ENCODE data around the gene NUB1.

NUB1 gene

DNA sequence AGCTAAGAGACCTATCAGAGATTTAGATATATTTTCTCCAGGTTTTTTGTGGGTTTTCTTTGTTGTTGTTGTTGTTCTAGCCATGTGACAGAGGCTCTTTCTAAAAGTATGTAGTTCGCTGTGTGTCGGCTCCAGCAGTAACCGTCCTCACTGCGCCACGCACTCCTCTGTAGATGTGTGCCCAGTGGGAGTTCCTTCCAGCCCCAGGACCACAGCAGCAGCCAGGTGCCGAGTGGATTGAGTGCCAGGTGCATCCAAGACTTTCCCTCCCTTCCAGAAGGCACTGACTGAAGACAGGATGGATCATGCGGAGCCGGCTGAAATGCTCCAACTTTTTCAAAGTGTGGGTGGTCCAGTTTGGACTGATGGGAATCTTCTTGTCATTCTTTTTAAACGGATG lies 36.4 kb downstream of the NUB1 start:
- no peak for DNase-seq (ENCODE audit: low read depth, low spot score)
- H3K4me3 ChIP-seq (ENCODE audit: low read depth, low read length) = no peak overlapping the region
- TF ChIP-seq, protein P1, sequence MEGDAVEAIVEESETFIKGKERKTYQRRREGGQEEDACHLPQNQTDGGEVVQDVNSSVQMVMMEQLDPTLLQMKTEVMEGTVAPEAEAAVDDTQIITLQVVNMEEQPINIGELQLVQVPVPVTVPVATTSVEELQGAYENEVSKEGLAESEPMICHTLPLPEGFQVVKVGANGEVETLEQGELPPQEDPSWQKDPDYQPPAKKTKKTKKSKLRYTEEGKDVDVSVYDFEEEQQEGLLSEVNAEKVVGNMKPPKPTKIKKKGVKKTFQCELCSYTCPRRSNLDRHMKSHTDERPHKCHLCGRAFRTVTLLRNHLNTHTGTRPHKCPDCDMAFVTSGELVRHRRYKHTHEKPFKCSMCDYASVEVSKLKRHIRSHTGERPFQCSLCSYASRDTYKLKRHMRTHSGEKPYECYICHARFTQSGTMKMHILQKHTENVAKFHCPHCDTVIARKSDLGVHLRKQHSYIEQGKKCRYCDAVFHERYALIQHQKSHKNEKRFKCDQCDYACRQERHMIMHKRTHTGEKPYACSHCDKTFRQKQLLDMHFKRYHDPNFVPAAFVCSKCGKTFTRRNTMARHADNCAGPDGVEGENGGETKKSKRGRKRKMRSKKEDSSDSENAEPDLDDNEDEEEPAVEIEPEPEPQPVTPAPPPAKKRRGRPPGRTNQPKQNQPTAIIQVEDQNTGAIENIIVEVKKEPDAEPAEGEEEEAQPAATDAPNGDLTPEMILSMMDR (IDR thresholded peaks at IDR 0.05; ENCODE audit: insufficient read depth, low read length, missing control alignments) = no peak
- CTCF ChIA-PET = interaction anchor here (1.5 to 3.1 kb wide), 3 partner anchors 10 to 381 kb away, joined by 3 to 18 read pairs (median 7); no protein-coding TSS in a partner anchor
- POLR2A ChIA-PET = no interaction called here

DNA sequence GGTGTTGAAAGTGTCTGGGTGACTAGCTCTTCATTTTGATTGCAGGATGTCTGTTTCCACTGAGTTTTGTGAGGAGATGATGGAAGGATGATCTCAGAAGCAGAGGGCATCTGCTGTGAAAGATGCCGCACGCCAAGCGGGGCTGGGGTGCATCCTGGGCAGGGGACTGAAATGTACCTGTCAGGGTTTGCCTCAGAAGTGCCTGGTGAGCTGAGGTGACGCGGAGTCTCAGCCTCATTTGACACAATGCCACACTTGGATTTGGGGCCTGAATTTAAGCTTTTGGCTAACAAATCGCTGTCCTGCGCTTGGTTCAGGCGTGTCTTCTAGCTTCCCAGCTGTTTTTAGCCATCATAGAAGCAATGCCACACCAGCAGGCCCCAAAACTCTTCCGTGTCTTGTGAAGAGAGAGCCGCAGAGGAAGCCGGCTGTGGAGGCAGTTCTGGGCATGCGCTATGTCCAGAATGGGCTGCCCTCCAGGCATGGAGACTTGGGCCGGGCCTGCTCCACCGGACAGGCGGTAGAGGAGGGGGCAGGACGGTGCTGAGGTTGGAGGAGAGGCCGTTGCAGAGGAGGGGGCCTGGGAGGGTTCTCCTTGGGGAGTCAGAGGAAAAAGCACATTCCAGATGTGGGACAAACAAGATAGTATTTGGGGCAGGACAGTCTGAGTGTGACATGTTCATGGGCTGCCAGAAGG lies 37.0 kb downstream of the NUB1 start:
- TF ChIP-seq, protein P1 (IDR thresholded peaks at IDR 0.05; ENCODE audit: insufficient read depth, low read length, missing control alignments) = no peak
- DNase-seq (ENCODE audit: low read depth, low spot score) = no peak
- H3K4me3 ChIP-seq (ENCODE audit: low read depth, low read length) = no peak overlapping the region
- POLR2A ChIA-PET = no interaction called here
- CTCF ChIA-PET = interaction anchor here (1.7 to 3.1 kb wide), 2 partner anchors 10 to 70 kb away, joined by 7 to 18 read pairs; no protein-coding TSS in a partner anchor

DNA sequence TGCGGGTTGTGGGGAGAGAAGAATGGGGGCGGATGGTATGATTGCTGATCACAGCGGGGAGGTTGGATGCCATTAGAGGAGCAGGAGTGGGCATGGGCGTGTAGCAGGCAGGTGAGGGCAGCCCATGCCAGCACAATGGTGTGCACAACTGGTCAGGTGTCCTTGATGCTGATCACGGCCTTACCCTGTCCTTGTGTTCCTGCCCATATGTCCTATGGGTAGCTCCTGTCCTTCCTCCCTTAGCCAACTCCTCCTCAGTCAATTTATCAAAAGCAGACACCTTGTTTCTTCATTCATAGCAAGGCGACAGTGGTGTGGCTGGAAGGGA lies 37.5 kb downstream of the NUB1 start:
- ChIA-PET POLR2A (no interaction called here), CTCF (interaction anchor here (1.2 to 3.1 kb wide), 3 partner anchors 11 to 70 kb away, joined by 4 to 18 read pairs (median 7); no protein-coding TSS in a partner anchor)
- TF ChIP-seq, protein P1 (IDR thresholded peaks at IDR 0.05; ENCODE audit: insufficient read depth, low read length, missing control alignments) = no peak
- H3K4me3 ChIP-seq (ENCODE audit: low read depth, low read length) = no peak overlapping the region
- no peak for DNase-seq (ENCODE audit: low read depth, low spot score)

DNA sequence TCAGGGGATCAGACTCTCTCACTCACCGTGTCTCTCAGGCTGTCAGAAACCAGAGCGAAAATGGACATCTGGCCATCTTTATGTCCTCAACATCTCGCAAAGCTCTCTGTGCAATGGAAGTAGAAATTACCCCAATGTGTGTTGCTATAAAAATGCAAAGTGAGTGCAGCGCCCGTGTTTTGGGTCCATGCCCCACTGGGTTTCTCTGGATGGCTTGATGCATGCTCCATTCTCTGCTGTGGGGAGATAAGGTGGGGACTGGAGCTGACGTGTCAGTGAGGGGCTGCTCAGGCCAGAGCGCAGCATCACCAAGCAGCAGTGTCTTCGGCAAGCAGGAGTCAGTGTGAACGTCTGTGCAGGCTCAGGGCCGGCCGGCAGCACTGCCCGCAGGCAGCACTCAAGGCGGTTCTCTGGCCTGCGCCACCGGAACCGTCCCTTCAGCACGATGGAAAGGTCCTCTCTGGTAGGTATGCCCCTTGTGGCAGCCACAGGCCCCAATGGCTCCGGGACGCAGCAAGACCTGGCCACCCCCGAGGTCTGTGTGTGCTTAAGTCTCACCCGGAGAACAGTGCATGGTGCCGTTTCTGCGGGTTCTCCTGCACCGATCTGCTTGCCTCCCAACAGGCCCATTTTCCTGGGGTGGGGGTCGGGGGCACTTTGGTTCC lies 38.1 kb downstream of the NUB1 start:
- no peak for DNase-seq (ENCODE audit: low read depth, low spot score)
- TF ChIP-seq, protein P1 (IDR thresholded peaks at IDR 0.05; ENCODE audit: insufficient read depth, low read length, missing control alignments) = no peak
- ChIA-PET POLR2A (no interaction called here), CTCF (interaction anchor here (0.6 to 1.2 kb wide), 2 partner anchors 11 to 69 kb away, joined by 3 to 4 read pairs; no protein-coding TSS in a partner anchor)
- no peak overlapping the region for H3K4me3 ChIP-seq (ENCODE audit: low read depth, low read length)

DNA sequence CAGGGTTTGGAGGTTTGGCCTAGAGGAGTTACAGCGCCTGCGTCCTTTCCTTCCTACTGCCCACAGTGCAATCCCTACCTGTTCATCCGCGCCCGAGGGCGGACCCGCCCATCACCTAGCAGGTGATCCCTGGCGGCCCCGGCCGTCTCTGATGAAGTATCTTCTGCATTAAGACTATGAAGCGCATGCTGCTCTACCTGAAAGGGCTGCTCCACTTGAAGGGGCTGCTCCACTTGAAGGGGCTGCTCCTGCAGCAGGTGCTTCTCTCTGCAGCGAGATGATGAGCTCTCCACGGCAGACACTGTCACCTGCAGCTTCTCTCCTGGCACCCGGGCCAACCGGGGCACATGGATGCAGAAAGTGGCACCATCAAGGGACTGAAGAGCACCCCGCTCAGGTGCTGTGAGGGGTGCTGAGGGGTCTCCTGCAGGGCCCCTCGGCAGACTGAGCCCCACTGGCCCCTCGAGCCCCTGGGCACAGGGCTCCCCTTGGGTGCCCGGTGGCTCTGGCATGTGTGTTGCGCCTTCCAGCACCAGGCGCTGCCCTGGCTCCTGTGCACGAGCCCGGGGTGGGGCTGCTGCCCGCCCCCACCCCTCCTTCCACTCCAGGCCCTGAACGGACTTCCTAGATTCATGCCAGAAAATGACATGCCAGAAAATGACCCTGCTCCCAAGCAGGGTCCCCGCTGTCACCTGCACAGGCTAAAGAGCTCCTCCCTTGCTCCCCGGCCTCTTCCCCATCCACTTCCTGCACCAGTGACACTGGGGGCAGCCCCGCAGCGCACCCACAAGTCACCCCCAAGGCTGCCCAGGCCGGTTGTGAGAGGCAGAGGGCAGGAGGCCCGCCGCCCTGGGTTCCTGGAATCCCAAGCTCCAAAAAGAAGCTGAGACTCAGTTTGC lies 38.8 kb downstream of the NUB1 start:
- DNase-seq (ENCODE audit: low read depth, low spot score) = no peak
- ChIA-PET POLR2A (no interaction called here), CTCF (interaction anchor here (0.6 to 1.2 kb wide), 2 partner anchors 12 to 68 kb away, joined by 3 to 4 read pairs; no protein-coding TSS in a partner anchor)
- H3K4me3 ChIP-seq (ENCODE audit: low read depth, low read length) = no peak overlapping the region
- TF ChIP-seq, protein P1 (IDR thresholded peaks at IDR 0.05; ENCODE audit: insufficient read depth, low read length, missing control alignments) = no peak

DNA sequence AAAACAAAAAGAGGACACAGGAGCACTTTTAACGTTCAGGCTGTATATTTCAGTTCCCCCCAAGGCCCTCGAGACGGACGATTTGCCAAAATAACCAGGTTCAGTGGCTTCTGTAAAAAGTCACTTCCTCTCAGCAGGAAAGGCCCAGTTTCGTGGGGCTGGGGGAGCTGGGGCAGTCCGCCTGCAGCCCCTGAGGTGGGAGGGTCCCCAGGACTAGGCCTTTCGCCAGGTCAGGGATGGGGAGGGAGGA lies 39.4 kb downstream of the NUB1 start:
- DNase-seq (ENCODE audit: low read depth, low spot score) = no peak
- no peak overlapping the region for H3K4me3 ChIP-seq (ENCODE audit: low read depth, low read length)
- CTCF ChIA-PET = no interaction called here
- POLR2A ChIA-PET = no interaction called here
- TF ChIP-seq, protein P1 (IDR thresholded peaks at IDR 0.05; ENCODE audit: insufficient read depth, low read length, missing control alignments) = no peak
